ENCODE measurements around the gene OTUB2.
A peak's percentile ranks its signal among the peaks of the same experiment; 100 is the strongest.
"Not testable (repeated sequence)": the region's sequence is repeated elsewhere in the genome, so short reads cannot be mapped to it uniquely, and the experiment has no call there.

OTUB2 gene

GRCh38 chr14:94062344-94062940 lies 36.3 kb downstream of the OTUB2 start:
- DNase-seq: no peak

GRCh38 chr14:94066089-94066676 lies 40.0 kb downstream of the OTUB2 start:
- no peak for DNase-seq

GRCh38 chr14:94072076-94072475 lies 45.9 kb downstream of the OTUB2 start:
- not testable (repeated sequence) for DNase-seq

- DNase-seq: no peak
Observed at GRCh38 chr14:94074534-94074933, 48.4 kb downstream of the OTUB2 start.

GRCh38 chr14:94075008-94075407 lies 48.9 kb downstream of the OTUB2 start:
- DNase-seq: no peak

GRCh38 chr14:94077111-94077821 lies 51.1 kb downstream of the OTUB2 start:
- DNase-seq: no peak

GRCh38 chr14:94077823-94078222 lies 51.7 kb downstream of the OTUB2 start:
- no peak for DNase-seq

- DNase-seq: no peak
Observed at GRCh38 chr14:94079891-94080620, 53.9 kb downstream of the OTUB2 start.

GRCh38 chr14:94080621-94081385 lies 54.7 kb downstream of the OTUB2 start, which contains the start of the genes DDX24 and IFI27L1:
TSS of gene DDX24 (minus strand) at chr14:94081202. CDS start at chr14:94079742, 1,460 bp downstream.
TSS of gene IFI27L1 (plus strand) at chr14:94081310. CDS start at chr14:94096938, 15,628 bp downstream.
- peak; percentile 80 for DNase-seq

- DNase-seq: no peak
Observed at GRCh38 chr14:94081386-94081820, 55.3 kb downstream of the OTUB2 start.

GRCh38 chr14:94087891-94088290 lies 61.8 kb downstream of the OTUB2 start:
- DNase-seq: no peak

GRCh38 chr14:94088516-94088915 lies 62.4 kb downstream of the OTUB2 start:
- no peak for DNase-seq

GRCh38 chr14:94089479-94089878 lies 63.3 kb downstream of the OTUB2 start:
- DNase-seq: no peak

GRCh38 chr14:94093418-94093817 lies 67.3 kb downstream of the OTUB2 start:
- no peak for DNase-seq

- no peak for DNase-seq
Observed at GRCh38 chr14:94097091-94097490, 71.0 kb downstream of the OTUB2 start.
